ENCODE data around the gene RARB. TPM values are rescaled to one million over a fixed set of nuclear protein-coding genes. Genes with fewer than 3 reads are reported as not detected.

Gene RARB
- total RNA-seq, 1 experiment from 2014 or later: 2.5 TPM

GRCh38 chr3:25454005-25454927 is 26.2 kb downstream of the RARB start:
- Histone ChIP-seq H3K4me1 (peaks cover 28% of the 10 kb centered on the region), H3K36me3 (ENCODE audit: control insufficient read depth, insufficient read depth, low read length) (no peaks in the 10 kb centered on the region), H3K4me3 (ENCODE audit: low read depth, low read length) (no peak overlapping the region), H3K9me3 (no peaks in the 10 kb centered on the region), H3K27me3 (replicated peaks; ENCODE audit: control insufficient read depth, insufficient read depth, low read length) (no peaks in the 10 kb centered on the region)
- no peak for TF ChIP-seq CTCF (IDR thresholded peaks at IDR 0.05; ENCODE audit: insufficient read depth in 1 of 2, low read depth in 1 of 2, low read length in 1 of 2, severe bottlenecking in 1 of 2, unreplicated experiment in 1 of 2)
- no TSS peak for BruUV-seq (replicated peaks)
- POLR2A ChIA-PET: interaction anchor here (0.7 to 1.7 kb wide), 3 partner anchors 19 to 26 kb away, joined by 3 to 6 read pairs (median 4); partner anchors contain the start of gene RARB
- intact Hi-C loops (cut with micrococcal nuclease; ENCODE audit: unreplicated experiment): loop anchor here (1.0 to 10.0 kb wide), 3 partner anchors 24 to 489 kb away; no protein-coding TSS in a partner anchor
- Mint-ChIP-seq H3K27ac (ENCODE audit: unreplicated experiment) (peak overlapping the region; percentile 94), H3K4me1 (ENCODE audit: low read depth, unreplicated experiment) (peaks cover 43% of the 10 kb centered on the region), H3K27me3 (ENCODE audit: insufficient read depth, unreplicated experiment) (no peaks in the 10 kb centered on the region), H3K4me3 (ENCODE audit: unreplicated experiment) (peak overlapping the region; percentile 69), H3K36me3 (ENCODE audit: insufficient read depth, unreplicated experiment) (peaks cover 6% of the 10 kb centered on the region), H3K9me3 (ENCODE audit: unreplicated experiment) (no peaks in the 10 kb centered on the region)
- DNase-seq: peak in 1 of 2 experiments; percentile 48
- CTCF ChIA-PET: interaction anchor here (0.6 to 1.3 kb wide), 5 partner anchors 12 to 449 kb away, joined by 3 to 4 read pairs (median 3); partner anchors contain the start of gene RARB

GRCh38 chr3:25455441-25456132 is 27.5 kb downstream of the RARB start:
- Mint-ChIP-seq H3K27ac (ENCODE audit: unreplicated experiment) (peak overlapping the region; percentile 94), H3K27me3 (ENCODE audit: insufficient read depth, unreplicated experiment) (no peaks in the 10 kb centered on the region), H3K4me1 (ENCODE audit: low read depth, unreplicated experiment) (peaks cover 43% of the 10 kb centered on the region), H3K36me3 (ENCODE audit: insufficient read depth, unreplicated experiment) (peaks cover 6% of the 10 kb centered on the region), H3K4me3 (ENCODE audit: unreplicated experiment) (peak overlapping the region; percentile 69), H3K9me3 (ENCODE audit: unreplicated experiment) (no peaks in the 10 kb centered on the region)
- intact Hi-C loops (cut with micrococcal nuclease; ENCODE audit: unreplicated experiment): loop anchor here (10.0 kb wide), 1 partner anchor 491 kb away; no protein-coding TSS in a partner anchor
- DNase-seq: no peak
- Histone ChIP-seq H3K4me3 (ENCODE audit: low read depth, low read length) (no peak overlapping the region), H3K4me1 (peaks cover 28% of the 10 kb centered on the region), H3K27me3 (replicated peaks; ENCODE audit: control insufficient read depth, insufficient read depth, low read length) (no peaks in the 10 kb centered on the region), H3K36me3 (ENCODE audit: control insufficient read depth, insufficient read depth, low read length) (no peaks in the 10 kb centered on the region), H3K9me3 (no peaks in the 10 kb centered on the region)
- ChIA-PET POLR2A (interaction anchor here (1.7 kb wide), 1 partner anchor 28 kb away, joined by 6 read pairs; the partner anchor contains the start of gene RARB), CTCF (interaction anchor here (1.3 kb wide), 1 partner anchor 28 kb away, joined by 4 read pairs; the partner anchor contains the start of gene RARB)
- TF ChIP-seq CTCF (IDR thresholded peaks at IDR 0.05; ENCODE audit: insufficient read depth in 1 of 2, low read depth in 1 of 2, low read length in 1 of 2, severe bottlenecking in 1 of 2, unreplicated experiment in 1 of 2): no peak
- no TSS peak for BruUV-seq (replicated peaks)

All from Caco-2 (cell line).